Activated naive CD4-positive, alpha-beta T cell treated with anti-CD3 and anti-CD28 coated beads, Interleukin-2, amount 50 U/mL, for 24 hours (primary cell): Measurements from ENCODE around the gene MYH7B.
A peak's percentile ranks its signal among the peaks of the same experiment; 100 is the strongest.

ENCODE experiments used
- H3K27ac Mint-ChIP-seq: one replicate; pipeline ENCODE4 v1.8.0; 2021; ENCODE audit warnings: mild to moderate bottlenecking, mixed read lengths
- H3K27me3 Mint-ChIP-seq: one replicate; pipeline ENCODE4 v1.8.0; 2021; ENCODE audit warnings: mixed read lengths
- H3K36me3 Mint-ChIP-seq: one replicate; pipeline ENCODE4 v1.8.0; 2021; ENCODE audit warnings: mixed read lengths
- H3K4me1 Mint-ChIP-seq: one replicate; pipeline ENCODE4 v1.8.0; 2021; ENCODE audit warnings: mixed read lengths
- H3K4me3 Mint-ChIP-seq: one replicate; pipeline ENCODE4 v1.8.0; 2021; ENCODE audit warnings: mild to moderate bottlenecking, mixed read lengths
- H3K9me3 Mint-ChIP-seq: one replicate; pipeline ENCODE4 v1.8.0; 2021; ENCODE audit warnings: mixed read lengths

MYH7B gene

DNA sequence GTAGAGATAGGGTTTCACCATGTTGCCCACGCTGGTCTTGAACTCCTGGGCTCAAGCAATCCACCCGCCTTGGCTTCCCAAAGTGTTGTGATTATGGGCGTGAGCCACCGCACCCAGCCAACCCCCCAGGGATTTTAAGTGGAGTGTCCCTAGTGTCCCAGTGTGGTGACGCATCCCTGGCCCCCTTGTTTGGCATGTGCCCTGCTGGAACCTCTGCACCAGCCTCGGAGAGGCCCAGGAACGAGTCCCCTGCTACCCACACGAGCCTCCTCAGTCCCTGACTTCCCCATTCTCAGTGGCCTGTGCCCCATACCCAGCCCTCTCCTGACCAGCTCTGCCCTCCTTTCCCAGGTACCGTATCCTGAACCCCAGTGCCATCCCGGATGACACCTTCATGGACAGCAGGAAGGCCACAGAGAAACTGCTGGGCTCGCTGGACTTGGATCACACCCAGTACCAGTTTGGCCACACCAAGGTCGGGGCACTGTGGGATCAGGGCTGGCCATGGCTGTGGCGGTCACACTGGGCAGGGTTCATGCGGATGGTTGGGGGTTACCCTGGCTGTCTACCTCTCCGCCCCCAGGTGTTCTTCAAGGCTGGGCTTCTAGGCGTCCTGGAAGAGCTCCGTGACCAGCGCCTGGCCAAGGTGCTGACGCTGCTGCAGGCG is 37.2 kb downstream of the MYH7B start:
- no peak overlapping the region for H3K4me3 Mint-ChIP-seq
- no peaks in the 10 kb centered on the region for H3K4me1 Mint-ChIP-seq

DNA sequence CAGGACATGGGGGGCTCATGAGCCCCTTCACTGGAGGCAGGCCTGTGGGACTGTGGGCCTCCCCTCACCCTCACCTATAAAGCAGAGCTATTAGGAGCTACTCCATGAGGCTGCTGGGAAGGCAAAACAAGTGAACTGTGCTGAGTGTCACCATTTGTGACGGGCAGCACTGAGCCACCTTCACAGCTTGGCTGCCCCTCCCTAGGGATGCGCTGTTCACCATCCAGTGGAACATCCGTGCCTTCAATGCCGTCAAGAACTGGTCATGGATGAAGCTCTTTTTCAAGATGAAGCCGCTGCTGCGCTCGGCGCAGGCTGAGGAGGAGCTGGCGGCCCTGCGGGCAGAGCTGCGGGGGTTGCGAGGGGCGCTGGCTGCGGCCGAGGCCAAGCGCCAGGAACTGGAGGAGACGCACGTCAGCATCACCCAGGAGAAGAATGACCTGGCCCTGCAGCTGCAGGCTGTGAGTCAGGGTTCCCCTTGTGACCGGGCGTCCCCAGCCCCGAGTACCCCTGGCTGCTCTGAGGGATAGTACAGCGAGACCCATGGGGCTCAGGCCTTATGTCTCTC is 38.4 kb downstream of the MYH7B start:
- peaks cover 7% of the 10 kb centered on the region for H3K36me3 Mint-ChIP-seq
- H3K4me3 Mint-ChIP-seq = no peak overlapping the region
- H3K4me1 Mint-ChIP-seq = no peaks in the 10 kb centered on the region
- no peak overlapping the region for H3K27ac Mint-ChIP-seq
- H3K9me3 Mint-ChIP-seq = no peaks in the 10 kb centered on the region
- H3K27me3 Mint-ChIP-seq = no peaks in the 10 kb centered on the region

More for the DNA sequence above, 37.2 kb downstream of the MYH7B start:
- H3K36me3 Mint-ChIP-seq = peaks cover 4% of the 10 kb centered on the region
- no peak overlapping the region for H3K27ac Mint-ChIP-seq
- no peaks in the 10 kb centered on the region for H3K9me3 Mint-ChIP-seq
- H3K27me3 Mint-ChIP-seq = no peaks in the 10 kb centered on the region

DNA sequence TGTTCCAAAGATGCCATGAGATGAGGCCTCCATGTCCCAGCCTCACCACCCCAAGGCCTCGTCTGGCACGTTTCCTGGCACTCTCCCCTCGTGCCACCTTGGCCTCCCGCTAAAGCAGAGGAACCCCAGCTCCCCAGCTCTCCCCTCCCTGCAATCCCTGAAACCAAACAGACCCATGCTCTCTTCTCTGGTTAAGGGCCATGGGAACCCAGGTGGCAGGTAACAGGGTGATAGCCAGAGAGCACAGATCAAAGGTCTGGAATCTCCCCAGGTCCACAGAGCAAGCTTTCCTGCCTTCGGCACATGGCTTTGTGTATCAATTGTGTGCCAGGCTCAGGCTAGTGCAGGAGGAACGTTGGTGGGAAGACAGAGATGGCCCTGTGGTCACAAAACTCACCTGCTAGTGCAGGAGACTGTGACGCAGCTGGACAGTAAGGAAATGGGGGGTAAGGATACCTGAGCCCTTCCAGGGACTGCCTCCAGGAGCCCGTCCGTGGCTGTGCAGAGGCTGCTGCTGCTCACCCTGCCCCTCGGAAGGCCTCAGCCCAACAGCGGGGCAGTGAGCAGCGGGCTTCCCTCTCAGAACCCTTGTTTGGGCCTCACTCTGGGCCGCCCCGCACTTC is 39.0 kb downstream of the MYH7B start:
- peaks cover 7% of the 10 kb centered on the region for H3K36me3 Mint-ChIP-seq
- H3K27ac Mint-ChIP-seq = no peak overlapping the region
- no peaks in the 10 kb centered on the region for H3K4me1 Mint-ChIP-seq
- no peaks in the 10 kb centered on the region for H3K9me3 Mint-ChIP-seq
- no peaks in the 10 kb centered on the region for H3K27me3 Mint-ChIP-seq
- no peak overlapping the region for H3K4me3 Mint-ChIP-seq

DNA sequence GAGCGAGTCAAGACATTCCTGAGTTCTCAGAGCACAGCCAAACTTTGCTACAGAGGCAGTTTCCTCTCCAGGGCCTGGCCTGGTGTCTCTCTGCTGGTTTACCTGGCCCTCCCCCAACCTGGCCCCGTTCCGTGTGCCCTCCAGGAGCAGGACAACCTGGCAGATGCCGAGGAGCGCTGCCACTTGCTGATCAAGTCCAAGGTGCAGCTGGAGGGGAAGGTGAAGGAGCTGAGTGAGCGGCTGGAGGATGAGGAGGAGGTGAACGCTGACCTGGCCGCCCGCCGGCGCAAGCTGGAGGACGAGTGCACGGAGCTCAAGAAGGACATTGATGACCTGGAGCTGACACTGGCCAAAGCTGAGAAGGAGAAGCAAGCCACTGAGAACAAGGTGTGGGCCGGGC is 39.5 kb downstream of the MYH7B start:
- H3K4me3 Mint-ChIP-seq = no peak overlapping the region
- no peaks in the 10 kb centered on the region for H3K4me1 Mint-ChIP-seq

DNA sequence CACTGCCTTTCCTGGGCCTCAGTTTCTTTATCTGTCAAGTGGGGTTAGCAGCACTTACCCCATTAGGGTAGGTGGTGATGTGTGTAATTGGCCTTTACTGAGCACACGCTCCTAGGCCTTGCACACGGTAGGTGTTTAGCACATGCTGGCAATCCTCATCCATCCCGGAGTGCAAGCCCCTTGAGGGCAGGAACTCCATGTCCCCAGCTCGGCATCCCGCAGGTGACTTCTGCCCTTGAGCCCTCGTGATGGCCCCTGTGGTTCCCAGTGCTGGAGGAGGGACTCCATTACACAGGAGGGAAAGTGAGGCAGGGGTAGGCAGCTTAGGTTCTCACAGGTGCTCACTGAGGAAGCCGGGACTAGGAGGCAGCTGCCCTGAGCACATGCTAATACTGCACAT is 40.0 kb downstream of the MYH7B start:
- Mint-ChIP-seq H3K4me1 (no peaks in the 10 kb centered on the region), H3K4me3 (no peak overlapping the region), H3K36me3 (peaks cover 7% of the 10 kb centered on the region), H3K27me3 (no peaks in the 10 kb centered on the region), H3K27ac (peak overlapping the region; percentile 23), H3K9me3 (no peaks in the 10 kb centered on the region)

More for the DNA sequence above, 39.5 kb downstream of the MYH7B start:
- Mint-ChIP-seq H3K27me3 (no peaks in the 10 kb centered on the region), H3K36me3 (peaks cover 7% of the 10 kb centered on the region), H3K9me3 (no peaks in the 10 kb centered on the region), H3K27ac (no peak overlapping the region)

DNA sequence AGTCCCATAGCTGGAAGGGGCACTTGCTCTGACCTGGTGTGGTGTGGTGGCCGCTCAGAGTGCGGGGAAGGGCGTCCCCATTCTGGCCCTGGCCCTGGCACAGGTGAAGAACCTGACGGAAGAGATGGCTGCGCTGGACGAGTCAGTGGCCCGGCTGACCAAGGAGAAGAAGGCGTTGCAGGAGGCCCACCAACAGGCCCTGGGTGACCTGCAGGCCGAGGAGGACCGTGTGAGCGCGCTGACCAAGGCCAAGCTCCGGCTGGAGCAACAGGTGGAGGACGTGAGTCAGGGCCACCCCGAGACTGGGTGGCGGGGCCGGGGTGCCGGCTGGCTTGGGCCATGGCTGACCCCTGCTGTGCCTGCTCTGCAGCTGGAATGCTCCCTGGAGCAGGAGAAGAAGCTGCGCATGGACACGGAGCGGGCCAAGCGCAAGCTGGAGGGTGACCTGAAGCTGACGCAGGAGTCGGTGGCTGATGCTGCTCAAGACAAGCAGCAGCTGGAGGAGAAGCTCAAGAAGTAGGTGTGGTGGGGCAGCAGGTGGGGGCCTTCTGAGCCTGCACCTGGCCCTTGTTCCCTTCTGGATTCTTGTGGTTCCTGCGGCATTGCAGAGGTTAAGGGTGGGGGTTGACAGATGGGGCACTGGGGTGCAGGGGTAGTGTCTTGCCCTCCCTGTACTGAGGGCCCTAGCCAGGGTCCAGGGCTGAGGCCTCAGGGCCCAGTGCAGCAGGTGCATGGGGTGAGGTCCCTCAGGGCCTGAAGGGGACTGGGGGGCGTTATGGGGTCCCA is 40.8 kb downstream of the MYH7B start:
- no peaks in the 10 kb centered on the region for H3K4me1 Mint-ChIP-seq
- H3K36me3 Mint-ChIP-seq = peaks cover 7% of the 10 kb centered on the region
- H3K27ac Mint-ChIP-seq = no peak overlapping the region
- H3K9me3 Mint-ChIP-seq = no peaks in the 10 kb centered on the region
- H3K27me3 Mint-ChIP-seq = no peaks in the 10 kb centered on the region
- H3K4me3 Mint-ChIP-seq = no peak overlapping the region

DNA sequence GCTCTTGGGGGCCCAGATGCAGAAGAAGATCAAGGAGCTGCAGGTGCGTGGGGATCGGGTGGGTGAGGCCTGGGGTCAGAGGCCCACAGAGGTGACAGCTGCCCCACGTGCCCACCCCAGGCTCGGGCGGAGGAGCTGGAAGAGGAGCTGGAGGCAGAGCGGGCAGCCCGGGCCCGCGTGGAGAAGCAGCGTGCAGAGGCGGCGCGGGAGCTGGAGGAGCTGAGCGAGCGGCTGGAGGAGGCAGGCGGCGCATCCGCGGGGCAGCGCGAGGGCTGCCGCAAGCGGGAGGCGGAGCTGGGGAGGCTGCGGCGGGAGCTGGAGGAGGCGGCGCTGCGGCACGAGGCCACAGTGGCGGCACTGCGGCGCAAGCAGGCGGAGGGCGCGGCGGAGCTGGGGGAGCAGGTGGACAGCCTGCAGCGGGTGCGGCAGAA is 41.5 kb downstream of the MYH7B start:
- H3K36me3 Mint-ChIP-seq = peaks cover 7% of the 10 kb centered on the region
- H3K4me3 Mint-ChIP-seq = no peak overlapping the region
- no peaks in the 10 kb centered on the region for H3K4me1 Mint-ChIP-seq
- no peaks in the 10 kb centered on the region for H3K9me3 Mint-ChIP-seq
- H3K27ac Mint-ChIP-seq = no peak overlapping the region
- H3K27me3 Mint-ChIP-seq = no peaks in the 10 kb centered on the region

DNA sequence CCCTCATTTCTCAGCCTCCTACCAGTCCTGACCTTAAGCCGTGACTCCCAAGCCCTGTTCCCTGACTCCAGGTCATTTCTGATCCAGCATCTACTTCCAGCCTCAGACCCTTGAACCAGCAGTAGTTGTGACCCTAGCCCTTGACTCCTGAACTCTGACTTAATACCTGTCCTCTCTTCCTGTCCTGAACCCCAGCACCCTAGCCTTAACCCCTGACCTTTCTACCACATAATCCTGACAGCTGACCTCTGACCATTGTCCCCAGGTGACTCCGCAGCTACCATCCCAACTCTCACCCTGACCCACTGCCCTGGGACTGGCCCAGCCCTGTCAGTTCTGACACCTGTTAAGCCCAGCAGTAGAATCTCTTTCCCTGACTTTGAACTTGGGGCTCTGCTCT is 42.1 kb downstream of the MYH7B start:
- H3K27me3 Mint-ChIP-seq = no peaks in the 10 kb centered on the region
- H3K9me3 Mint-ChIP-seq = no peaks in the 10 kb centered on the region
- H3K27ac Mint-ChIP-seq = peak overlapping the region; percentile 80
- H3K4me1 Mint-ChIP-seq = no peaks in the 10 kb centered on the region
- H3K4me3 Mint-ChIP-seq = no peak overlapping the region
- peaks cover 7% of the 10 kb centered on the region for H3K36me3 Mint-ChIP-seq

DNA sequence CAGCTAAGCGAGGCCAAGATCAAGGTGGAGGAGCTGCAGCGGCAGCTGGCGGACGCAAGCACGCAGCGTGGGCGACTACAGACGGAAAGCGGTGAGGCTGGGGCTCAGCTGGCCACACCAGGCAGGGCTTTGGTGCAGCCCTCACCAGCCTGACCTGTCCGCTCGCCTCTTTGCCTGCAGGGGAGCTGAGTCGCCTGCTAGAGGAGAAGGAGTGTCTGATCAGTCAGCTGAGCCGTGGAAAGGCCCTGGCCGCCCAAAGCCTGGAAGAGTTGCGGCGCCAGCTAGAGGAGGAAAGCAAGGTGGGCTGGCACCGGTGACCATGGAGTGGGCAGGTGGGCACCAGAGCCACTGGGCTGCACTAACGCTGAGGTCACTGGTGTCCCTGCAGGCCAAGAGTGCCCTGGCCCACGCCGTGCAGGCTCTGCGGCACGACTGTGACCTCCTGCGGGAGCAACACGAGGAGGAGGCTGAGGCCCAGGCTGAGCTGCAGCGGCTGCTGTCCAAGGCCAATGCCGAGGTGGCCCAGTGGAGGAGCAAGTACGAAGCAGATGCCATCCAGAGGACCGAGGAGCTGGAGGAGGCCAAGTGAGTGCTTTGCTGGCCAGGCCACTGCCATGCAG is 42.8 kb downstream of the MYH7B start:
- H3K4me3 Mint-ChIP-seq = no peak overlapping the region
- H3K36me3 Mint-ChIP-seq = peaks cover 7% of the 10 kb centered on the region

DNA sequence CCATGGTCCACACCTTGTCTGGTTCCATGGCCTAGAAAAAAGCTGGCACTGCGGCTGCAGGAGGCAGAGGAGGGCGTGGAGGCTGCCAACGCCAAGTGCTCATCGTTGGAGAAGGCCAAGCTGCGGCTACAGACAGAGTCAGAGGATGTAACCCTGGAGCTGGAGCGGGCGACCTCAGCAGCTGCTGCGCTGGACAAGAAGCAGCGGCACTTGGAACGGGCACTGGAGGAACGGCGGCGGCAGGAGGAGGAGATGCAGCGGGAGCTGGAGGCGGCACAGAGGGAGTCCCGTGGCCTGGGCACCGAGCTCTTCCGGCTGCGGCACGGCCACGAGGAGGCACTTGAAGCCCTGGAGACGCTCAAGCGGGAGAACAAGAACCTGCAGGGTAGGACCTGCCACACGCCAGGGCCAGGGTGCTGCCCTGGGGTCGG is 43.4 kb downstream of the MYH7B start:
- H3K27me3 Mint-ChIP-seq = no peaks in the 10 kb centered on the region
- no peak overlapping the region for H3K27ac Mint-ChIP-seq
- H3K4me3 Mint-ChIP-seq = no peak overlapping the region
- peaks cover 7% of the 10 kb centered on the region for H3K36me3 Mint-ChIP-seq
- H3K4me1 Mint-ChIP-seq = no peaks in the 10 kb centered on the region
- H3K9me3 Mint-ChIP-seq = no peaks in the 10 kb centered on the region

More for the DNA sequence above, 42.8 kb downstream of the MYH7B start:
- H3K4me1 Mint-ChIP-seq = no peaks in the 10 kb centered on the region
- no peaks in the 10 kb centered on the region for H3K27me3 Mint-ChIP-seq
- H3K9me3 Mint-ChIP-seq = no peaks in the 10 kb centered on the region
- H3K27ac Mint-ChIP-seq = peak overlapping the region; percentile 80

DNA sequence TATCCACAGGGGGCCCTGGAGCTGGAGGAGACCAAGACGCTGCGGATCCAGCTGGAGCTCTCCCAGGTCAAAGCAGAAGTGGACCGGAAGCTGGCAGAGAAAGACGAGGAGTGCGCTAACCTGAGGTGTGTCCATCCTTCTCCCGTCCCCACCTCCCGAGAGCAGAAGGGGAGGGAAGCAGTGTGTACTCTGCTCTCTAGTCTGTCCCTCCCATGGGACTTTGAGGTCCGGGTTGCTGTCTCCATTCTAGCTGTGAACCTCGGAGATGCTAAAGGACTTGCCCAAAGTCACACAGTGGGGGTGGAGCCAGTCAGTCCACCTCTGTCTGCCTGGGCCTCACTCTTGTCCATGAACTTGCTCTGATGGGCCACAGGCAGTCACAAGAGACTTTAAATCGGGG is 44.1 kb downstream of the MYH7B start:
- Mint-ChIP-seq H3K9me3 (no peaks in the 10 kb centered on the region), H3K27me3 (no peaks in the 10 kb centered on the region), H3K27ac (no peak overlapping the region), H3K36me3 (peaks cover 9% of the 10 kb centered on the region), H3K4me3 (no peak overlapping the region), H3K4me1 (no peaks in the 10 kb centered on the region)

DNA sequence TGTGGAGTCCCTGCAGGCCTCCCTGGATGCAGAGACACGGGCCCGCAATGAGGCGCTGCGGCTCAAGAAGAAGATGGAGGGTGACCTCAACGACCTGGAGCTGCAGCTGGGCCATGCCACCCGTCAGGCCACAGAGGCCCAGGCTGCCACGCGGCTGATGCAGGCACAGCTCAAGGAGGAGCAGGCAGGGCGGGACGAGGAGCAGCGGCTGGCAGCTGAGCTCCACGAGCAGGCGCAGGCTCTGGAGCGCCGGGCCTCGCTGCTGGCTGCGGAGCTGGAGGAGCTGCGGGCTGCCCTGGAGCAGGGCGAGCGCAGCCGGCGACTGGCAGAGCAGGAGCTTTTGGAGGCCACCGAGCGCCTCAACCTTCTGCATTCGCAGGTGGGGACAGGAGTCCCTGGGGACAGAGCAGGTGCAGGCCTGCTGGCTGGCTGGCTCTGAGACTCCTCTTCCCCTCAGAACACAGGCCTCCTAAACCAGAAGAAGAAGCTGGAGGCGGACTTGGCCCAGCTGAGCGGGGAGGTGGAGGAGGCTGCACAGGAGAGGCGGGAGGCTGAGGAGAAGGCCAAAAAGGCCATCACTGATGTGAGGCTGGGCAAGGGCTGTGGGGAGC is 44.7 kb downstream of the MYH7B start:
- Mint-ChIP-seq H3K4me3 (no peak overlapping the region), H3K27me3 (no peaks in the 10 kb centered on the region), H3K9me3 (no peaks in the 10 kb centered on the region), H3K27ac (no peak overlapping the region), H3K36me3 (peaks cover 9% of the 10 kb centered on the region), H3K4me1 (no peaks in the 10 kb centered on the region)

DNA sequence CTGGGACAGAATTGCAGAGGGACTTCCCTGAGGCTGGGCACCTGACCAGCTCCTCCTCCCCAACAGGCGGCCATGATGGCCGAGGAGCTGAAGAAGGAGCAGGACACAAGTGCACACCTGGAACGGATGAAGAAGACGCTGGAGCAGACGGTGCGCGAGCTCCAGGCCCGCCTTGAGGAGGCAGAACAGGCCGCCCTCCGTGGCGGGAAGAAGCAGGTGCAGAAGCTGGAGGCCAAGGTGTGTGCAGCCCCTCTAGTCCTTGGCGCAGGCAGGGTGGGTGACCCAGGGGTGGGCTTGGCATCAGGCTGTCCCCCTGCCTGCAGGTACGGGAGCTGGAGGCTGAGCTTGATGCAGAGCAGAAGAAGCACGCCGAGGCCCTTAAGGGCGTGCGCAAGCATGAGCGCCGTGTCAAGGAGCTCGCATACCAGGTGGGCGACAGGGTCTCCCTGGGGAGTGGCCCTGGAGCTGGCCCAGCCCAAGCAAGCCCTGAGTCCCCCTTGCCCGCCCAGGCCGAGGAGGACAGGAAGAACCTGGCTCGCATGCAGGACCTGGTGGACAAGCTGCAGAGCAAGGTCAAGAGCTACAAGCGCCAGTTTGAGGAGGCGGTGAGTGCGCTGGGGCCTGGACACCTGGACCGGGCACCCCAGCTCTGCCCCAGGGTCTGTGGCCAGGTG is 45.4 kb downstream of the MYH7B start:
- no peak overlapping the region for H3K27ac Mint-ChIP-seq

DNA sequence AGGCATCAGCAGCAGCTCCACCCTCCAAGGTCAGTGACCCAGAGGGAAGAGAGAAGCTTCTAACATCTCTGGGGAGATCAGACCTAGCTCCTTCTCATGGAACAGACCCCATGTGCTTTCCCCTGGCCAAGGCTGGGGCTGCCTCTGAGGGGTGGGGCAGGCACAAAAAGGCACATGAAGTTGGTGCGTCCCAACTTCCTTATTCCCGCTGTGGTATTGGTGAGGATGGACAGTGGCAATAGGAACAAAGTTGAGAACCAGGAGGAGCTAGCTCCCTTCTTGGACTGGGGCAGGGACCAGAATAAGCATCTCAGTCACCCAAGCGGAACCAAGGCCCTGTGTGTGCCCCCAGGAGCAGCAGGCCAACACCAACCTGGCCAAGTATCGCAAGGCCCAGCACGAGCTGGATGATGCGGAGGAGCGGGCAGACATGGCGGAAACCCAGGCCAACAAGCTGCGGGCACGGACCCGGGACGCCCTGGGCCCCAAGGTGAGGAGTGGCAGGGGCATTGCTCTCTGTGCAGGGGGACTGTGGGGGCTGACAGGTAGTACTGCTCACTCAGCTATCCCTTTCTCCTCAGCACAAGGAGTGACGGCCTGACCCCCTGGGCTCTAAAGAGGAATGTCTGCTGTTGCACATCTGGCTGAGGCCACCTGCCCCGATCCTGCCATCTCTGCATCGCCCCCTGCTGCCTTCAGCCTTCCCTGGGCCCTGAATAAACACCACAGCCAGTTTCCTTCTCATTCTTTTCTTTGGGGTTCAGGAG is 46.1 kb downstream of the MYH7B start:
- no peaks in the 10 kb centered on the region for H3K27me3 Mint-ChIP-seq
- H3K4me1 Mint-ChIP-seq = no peaks in the 10 kb centered on the region
- H3K9me3 Mint-ChIP-seq = no peaks in the 10 kb centered on the region
- H3K27ac Mint-ChIP-seq = no peak overlapping the region
- no peak overlapping the region for H3K4me3 Mint-ChIP-seq
- H3K36me3 Mint-ChIP-seq = peaks cover 11% of the 10 kb centered on the region

More for the DNA sequence above, 45.4 kb downstream of the MYH7B start:
- Mint-ChIP-seq H3K4me3 (no peak overlapping the region), H3K27me3 (no peaks in the 10 kb centered on the region), H3K4me1 (no peaks in the 10 kb centered on the region), H3K36me3 (peaks cover 9% of the 10 kb centered on the region), H3K9me3 (no peaks in the 10 kb centered on the region)
